ENCODE measurements around the gene ADCY4.

GRCh38 chr14:24378981-24379906, 44.4 kb upstream of the ADCY4 start:
- no peak for TF ChIP-seq CTCF (conservative IDR thresholded peaks at IDR 0.05; ENCODE audit: low read length)
- no peak for TF ChIP-seq EZH2phosphoT487 (IDR thresholded peaks at IDR 0.05; ENCODE audit: borderline replicate concordance, low read depth, low read length)
